Astrocyte (in vitro differentiated cells and primary cell): ENCODE measurements around the gene DDB1. TPM values are rescaled to one million over a fixed set of nuclear protein-coding genes. Genes with fewer than 3 reads are reported as not detected.

Experiments used
- DNase-seq: peaks from one replicate; pipeline ENCODE4 v3.0.0-alpha.2; 2010; ENCODE audit warnings: low read depth
- FAIRE-seq: peaks from 2 replicates; lab custom pipeline; 2011; peaks lifted over from hg19 to GRCh38; lab: Jason Lieb, UNC
- H2AFZ ChIP-seq: 2 replicates; pipeline ENCODE4 v1.6.0; 2012; ENCODE audit warnings: low read depth, low read length, inconsistent platforms
- H3K27ac ChIP-seq: 2 replicates; pipeline ENCODE4 v1.5.1; 2011; ENCODE audit warnings: low read depth, low read length, inconsistent platforms
- H3K27me3 ChIP-seq: 2 replicates; pipeline ENCODE4 v1.6.0; 2011; ENCODE audit warnings: low read length, inconsistent platforms; ENCODE audit not compliant: insufficient read depth
- H3K36me3 ChIP-seq: 2 replicates; pipeline ENCODE4 v1.5.1; 2011; ENCODE audit warnings: low read length, inconsistent platforms; ENCODE audit not compliant: insufficient read depth
- H3K4me1 ChIP-seq: 2 replicates; pipeline ENCODE4 v1.5.1; 2011; ENCODE audit warnings: low read length, inconsistent platforms; ENCODE audit not compliant: insufficient read depth
- H3K4me2 ChIP-seq: 2 replicates; pipeline ENCODE4 v1.6.0; 2012; ENCODE audit warnings: low read length, inconsistent platforms
- H3K4me3 ChIP-seq: 2 replicates; pipeline ENCODE4 v1.5.1; 2011; ENCODE audit warnings: low read depth, mild to moderate bottlenecking, low read length, inconsistent platforms; ENCODE audit not compliant: insufficient read depth
- H3K79me2 ChIP-seq: 2 replicates; pipeline ENCODE4 v1.6.0; 2012; ENCODE audit warnings: mild to moderate bottlenecking, low read length, inconsistent platforms; ENCODE audit not compliant: insufficient read depth
- H3K9ac ChIP-seq: 2 replicates; pipeline ENCODE4 v1.6.0; 2012; ENCODE audit warnings: mild to moderate bottlenecking, low read length, inconsistent platforms
- H3K9me3 ChIP-seq: 2 replicates; pipeline ENCODE4 v1.5.1; 2012; ENCODE audit warnings: low read depth, mild to moderate bottlenecking, low read length, inconsistent platforms; ENCODE audit not compliant: insufficient read depth
- H4K20me1 ChIP-seq: 2 replicates; pipeline ENCODE4 v1.6.0; 2012; ENCODE audit warnings: low read length, inconsistent platforms; ENCODE audit not compliant: insufficient read depth
- H3K27ac Mint-ChIP-seq: one replicate; pipeline ENCODE4 v1.8.0; 2021; ENCODE audit warnings: mild to moderate bottlenecking, mixed read lengths; ENCODE audit not compliant: unreplicated experiment
- H3K27me3 Mint-ChIP-seq: one replicate; pipeline ENCODE4 v1.8.0; 2021; ENCODE audit warnings: low read depth, mixed read lengths; ENCODE audit not compliant: unreplicated experiment
- H3K36me3 Mint-ChIP-seq: one replicate; pipeline ENCODE4 v1.8.0; 2021; ENCODE audit warnings: low read depth, mixed read lengths; ENCODE audit not compliant: unreplicated experiment
- H3K4me1 Mint-ChIP-seq: one replicate; pipeline ENCODE4 v1.8.0; 2021; ENCODE audit warnings: low read depth, mixed read lengths; ENCODE audit not compliant: unreplicated experiment
- H3K4me3 Mint-ChIP-seq: one replicate; pipeline ENCODE4 v1.8.0; 2021; ENCODE audit warnings: mild to moderate bottlenecking, moderate library complexity, mixed read lengths; ENCODE audit not compliant: unreplicated experiment
- H3K9me3 Mint-ChIP-seq: one replicate; pipeline ENCODE4 v1.8.0; 2021; ENCODE audit warnings: mild to moderate bottlenecking, mixed read lengths; ENCODE audit not compliant: unreplicated experiment
- EZH2 ChIP-seq: IDR thresholded peaks from 2 replicates; pipeline ENCODE4 v1.6.1; 2012; ENCODE audit warnings: mild to moderate bottlenecking, low read length, inconsistent platforms; ENCODE audit not compliant: insufficient read depth
- total RNA-seq: library from RNA; stranded (reverse); gene quantifications from 2 replicates; pipeline ENCODE4 v1.2.1, GENCODE V29; 2021
- TF ChIP-seq, protein P1 (sequence below): IDR thresholded peaks from 2 replicates; pipeline ENCODE4 v1.5.1; 2011; ENCODE audit warnings: low read depth, mild to moderate bottlenecking, inconsistent platforms, low read length, moderate library complexity; ENCODE audit not compliant: insufficient read depth

The DDB1 gene
- total RNA-seq, 1 donor from 2014 or later = 251 TPM

DNA sequence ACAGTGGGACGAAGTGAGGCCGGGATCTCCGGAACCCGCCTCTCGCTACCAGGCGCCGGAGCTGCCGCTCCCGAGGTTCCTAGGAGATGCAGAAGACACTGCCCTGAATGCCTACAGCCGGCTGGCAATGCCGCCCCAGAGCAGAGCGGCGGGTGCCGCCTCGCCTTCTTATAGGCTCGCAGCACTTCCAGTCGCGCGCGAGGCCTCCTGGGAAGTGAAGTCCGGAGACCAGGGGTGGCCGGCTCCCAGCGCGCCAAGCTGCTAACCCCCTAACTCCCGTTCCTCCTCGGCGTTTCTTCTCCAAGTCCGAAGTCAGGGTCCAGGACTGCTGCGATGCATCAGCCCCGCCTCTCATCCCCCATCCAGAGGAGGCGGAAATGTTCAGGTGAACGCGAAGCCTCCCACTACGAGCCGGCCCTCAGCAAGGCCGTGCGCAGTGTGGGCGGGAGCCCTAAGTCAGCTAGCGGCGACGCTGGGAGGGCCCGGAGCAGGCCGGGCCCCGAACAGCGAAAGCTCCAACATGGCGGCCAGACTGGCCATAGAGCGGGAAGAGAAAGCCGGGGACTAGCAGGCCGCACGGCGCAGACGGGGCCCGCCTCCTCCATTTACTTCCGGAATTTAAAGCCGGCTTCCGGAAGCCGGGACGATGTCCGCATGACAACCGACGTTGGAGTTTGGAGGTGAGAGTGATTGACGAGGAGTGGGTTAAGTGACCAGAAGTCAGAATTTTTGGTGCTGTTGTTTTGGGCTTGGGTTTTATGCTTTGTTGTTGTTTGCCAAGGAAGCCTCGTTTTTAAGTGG is 29.0 kb upstream of the DDB1 start, which contains the start of the genes CYB561A3 and TMEM138:
CYB561A3 (minus strand) TSS at position 142 of the 801 bp plus-strand sequence. CDS start 5,169 bp downstream, outside the sequence.
TMEM138 (plus strand) TSS at position 634 of the 801 bp plus-strand sequence. CDS start 2,017 bp downstream, outside the sequence.
- no peaks in the 10 kb centered on the region for H3K9me3 ChIP-seq
- peak within 1 kb of the TSS; percentile 94 for H2AFZ ChIP-seq
- FAIRE-seq = no peak

DNA sequence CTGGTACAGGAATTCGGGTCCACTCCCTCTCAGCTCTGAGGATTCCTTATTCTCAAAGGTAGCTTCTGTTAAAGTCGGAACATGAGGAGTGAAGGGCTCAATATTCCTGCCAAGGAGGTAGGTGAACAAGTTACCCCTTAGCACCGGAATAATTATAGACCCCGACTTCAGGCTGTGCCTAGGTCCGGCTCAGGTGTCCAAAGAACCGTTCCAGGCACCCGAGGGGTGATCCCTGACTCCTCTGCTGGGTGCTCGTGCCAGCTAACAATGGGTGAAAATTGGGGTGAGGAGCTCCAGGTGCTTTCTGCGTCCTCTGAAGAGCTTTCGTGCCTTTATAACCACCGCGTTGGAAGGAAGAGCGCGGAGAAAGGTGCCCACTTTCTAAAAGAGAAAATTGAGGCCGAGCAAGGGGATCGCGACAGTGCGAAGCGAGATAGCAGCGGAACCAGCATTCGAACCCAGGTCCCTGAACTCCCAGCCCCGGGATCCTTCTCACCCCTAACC is 28.4 kb upstream of the DDB1 start:
- peak overlapping the region; percentile 93 for H3K27ac ChIP-seq
- peak overlapping the region; percentile 97 for H3K27ac Mint-ChIP-seq
- H3K4me3 ChIP-seq = peak overlapping the region; percentile 90
- peaks cover 5% of the 10 kb centered on the region for H3K4me1 Mint-ChIP-seq
- H3K9me3 ChIP-seq = no peaks in the 10 kb centered on the region
- peak overlapping the region; percentile 95 for H3K9ac ChIP-seq
- peaks cover 7% of the 10 kb centered on the region for H3K36me3 Mint-ChIP-seq
- no peaks in the 10 kb centered on the region for H3K27me3 ChIP-seq
- H4K20me1 ChIP-seq = peaks cover 6% of the 10 kb centered on the region
- no peak for TF ChIP-seq EZH2
- TF ChIP-seq, protein P1, sequence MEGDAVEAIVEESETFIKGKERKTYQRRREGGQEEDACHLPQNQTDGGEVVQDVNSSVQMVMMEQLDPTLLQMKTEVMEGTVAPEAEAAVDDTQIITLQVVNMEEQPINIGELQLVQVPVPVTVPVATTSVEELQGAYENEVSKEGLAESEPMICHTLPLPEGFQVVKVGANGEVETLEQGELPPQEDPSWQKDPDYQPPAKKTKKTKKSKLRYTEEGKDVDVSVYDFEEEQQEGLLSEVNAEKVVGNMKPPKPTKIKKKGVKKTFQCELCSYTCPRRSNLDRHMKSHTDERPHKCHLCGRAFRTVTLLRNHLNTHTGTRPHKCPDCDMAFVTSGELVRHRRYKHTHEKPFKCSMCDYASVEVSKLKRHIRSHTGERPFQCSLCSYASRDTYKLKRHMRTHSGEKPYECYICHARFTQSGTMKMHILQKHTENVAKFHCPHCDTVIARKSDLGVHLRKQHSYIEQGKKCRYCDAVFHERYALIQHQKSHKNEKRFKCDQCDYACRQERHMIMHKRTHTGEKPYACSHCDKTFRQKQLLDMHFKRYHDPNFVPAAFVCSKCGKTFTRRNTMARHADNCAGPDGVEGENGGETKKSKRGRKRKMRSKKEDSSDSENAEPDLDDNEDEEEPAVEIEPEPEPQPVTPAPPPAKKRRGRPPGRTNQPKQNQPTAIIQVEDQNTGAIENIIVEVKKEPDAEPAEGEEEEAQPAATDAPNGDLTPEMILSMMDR = no peak
- peak overlapping the region; percentile 96 for H3K4me2 ChIP-seq
- H3K4me3 Mint-ChIP-seq = peak overlapping the region; percentile 99
- H3K79me2 ChIP-seq = peaks cover 35% of the 10 kb centered on the region
- peaks cover 2% of the 10 kb centered on the region for H3K9me3 Mint-ChIP-seq
- peaks cover 10% of the 10 kb centered on the region for H3K36me3 ChIP-seq
- H3K27me3 Mint-ChIP-seq = no peaks in the 10 kb centered on the region
- H2AFZ ChIP-seq = peak overlapping the region; percentile 94
- no peak for DNase-seq
- peaks cover 24% of the 10 kb centered on the region for H3K4me1 ChIP-seq
- no peak for FAIRE-seq

More for the DNA sequence above, 29.0 kb upstream of the DDB1 start, which contains the start of the genes CYB561A3 and TMEM138:
- DNase-seq = peak; percentile 88
- H3K27me3 ChIP-seq = no peaks in the 10 kb centered on the region
- peaks cover 2% of the 10 kb centered on the region for H3K9me3 Mint-ChIP-seq
- H3K9ac ChIP-seq = peak within 1 kb of the TSS; percentile 95
- H4K20me1 ChIP-seq = peaks cover 6% of the 10 kb centered on the region
- H3K79me2 ChIP-seq = peaks cover 35% of the 10 kb centered on the region
- peak within 1 kb of the TSS; percentile 93 for H3K27ac ChIP-seq
- H3K4me3 Mint-ChIP-seq = peak within 1 kb of the TSS; percentile 99
- peak within 1 kb of the TSS; percentile 90 for H3K4me3 ChIP-seq
- peaks cover 7% of the 10 kb centered on the region for H3K4me1 Mint-ChIP-seq
- H3K36me3 ChIP-seq = peaks cover 14% of the 10 kb centered on the region
- H3K4me1 ChIP-seq = peaks cover 27% of the 10 kb centered on the region
- no peaks in the 10 kb centered on the region for H3K27me3 Mint-ChIP-seq
- TF ChIP-seq, protein P1 = no peak
- H3K36me3 Mint-ChIP-seq = peaks cover 7% of the 10 kb centered on the region
- H3K27ac Mint-ChIP-seq = peak within 1 kb of the TSS; percentile 97
- H3K4me2 ChIP-seq = peak within 1 kb of the TSS; percentile 96
